HG02678 (cell line): ENCODE results near the gene KRTAP5-4.
"Not testable (repeated sequence)": the region's sequence is repeated elsewhere in the genome, so short reads cannot be mapped to it uniquely, and the experiment has no call there.

Source experiments
- ATAC-seq: cut with Tn5 transposase; IDR thresholded peaks from one replicate; pipeline ENCODE4 v1.9.1; 2021; ENCODE audit warnings: mild to moderate bottlenecking, moderate library complexity; ENCODE audit not compliant: unreplicated experiment

KRTAP5-4 gene

GRCh38 chr11:1639102-1639620, 17.2 kb upstream of the KRTAP5-4 start:
- ATAC-seq, result no peak

- ATAC-seq, result no peak
Measured at GRCh38 chr11:1638344-1638743, 16.4 kb upstream of the KRTAP5-4 start.

DNA sequence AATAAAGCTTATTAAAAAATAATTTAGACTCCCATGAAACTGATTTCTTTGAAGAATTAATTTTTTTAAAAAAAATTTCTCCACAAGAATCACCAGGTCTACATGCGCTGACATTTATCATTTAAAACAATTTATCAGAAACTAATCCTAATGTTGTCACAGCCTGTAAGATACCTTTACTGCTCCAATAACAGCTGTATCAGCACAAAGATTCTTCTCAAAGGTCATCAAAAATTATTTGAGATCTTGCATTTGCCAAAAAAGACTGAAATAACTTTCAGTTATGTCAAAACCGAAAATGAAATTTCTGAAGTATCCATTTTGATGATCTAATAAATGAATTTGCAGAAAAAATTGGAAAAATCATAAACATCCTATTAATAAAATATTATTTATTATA, 15.7 kb upstream of the KRTAP5-4 start:
- no peak for ATAC-seq

GRCh38 chr11:1636291-1636950, 14.5 kb upstream of the KRTAP5-4 start:
- ATAC-seq, result no peak

DNA sequence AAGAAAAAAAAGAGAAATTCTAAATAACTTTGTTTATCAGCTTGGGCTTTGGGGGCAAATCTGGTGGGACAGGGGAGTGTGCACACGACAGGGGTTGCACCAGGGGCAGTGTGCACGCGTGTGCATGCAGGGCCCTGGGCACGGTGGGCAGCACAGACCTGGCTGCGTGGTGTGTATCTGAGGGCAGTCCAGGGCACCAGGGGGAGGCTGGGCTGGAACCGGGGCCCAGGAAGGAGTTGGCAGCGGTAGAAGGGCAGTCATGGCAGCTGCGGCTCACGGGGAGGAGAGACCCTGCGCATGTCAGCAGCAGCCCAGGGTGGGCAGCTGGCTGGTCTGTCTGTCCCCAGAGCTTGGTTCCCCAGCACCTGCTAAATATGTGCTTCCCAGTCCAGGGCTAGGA, 11.9 kb upstream of the KRTAP5-4 start:
- no peak for ATAC-seq

GRCh38 chr11:1632053-1632714, 10.2 kb upstream of the KRTAP5-4 start:
- ATAC-seq, result no peak

GRCh38 chr11:1631066-1631568, 9.2 kb upstream of the KRTAP5-4 start:
- no peak for ATAC-seq

GRCh38 chr11:1630271-1630670, 8.3 kb upstream of the KRTAP5-4 start:
- no peak for ATAC-seq

- ATAC-seq, result no peak
Measured at GRCh38 chr11:1629326-1630185, 7.6 kb upstream of the KRTAP5-4 start, which contains the start of gene KRTAP5-5. TSS of gene KRTAP5-5 (plus strand) at chr11:1629775. CDS start at chr11:1629841, 66 bp downstream.

- ATAC-seq, result no peak
Measured at GRCh38 chr11:1628506-1629325, 6.8 kb upstream of the KRTAP5-4 start.

DNA sequence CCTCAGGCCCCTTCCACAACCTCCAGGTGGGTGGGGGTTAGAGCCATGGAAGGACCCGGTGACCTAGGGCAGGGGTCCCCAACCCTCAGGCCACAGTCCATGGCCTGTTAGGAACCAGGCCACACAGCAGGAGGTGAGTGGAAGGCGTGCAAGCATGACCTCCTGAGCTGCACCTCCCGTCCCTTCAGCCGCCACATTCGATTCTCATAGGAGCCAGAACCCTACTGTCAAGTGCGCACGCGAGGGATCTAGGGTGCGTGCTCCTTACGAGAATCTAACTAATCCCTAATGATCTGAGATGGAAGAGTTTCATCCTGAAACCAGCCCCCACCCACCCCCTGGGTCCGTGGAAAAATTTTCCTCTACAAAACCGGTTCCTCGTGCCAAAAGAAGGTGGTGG, 3.6 kb upstream of the KRTAP5-4 start:
- no peak for ATAC-seq

DNA sequence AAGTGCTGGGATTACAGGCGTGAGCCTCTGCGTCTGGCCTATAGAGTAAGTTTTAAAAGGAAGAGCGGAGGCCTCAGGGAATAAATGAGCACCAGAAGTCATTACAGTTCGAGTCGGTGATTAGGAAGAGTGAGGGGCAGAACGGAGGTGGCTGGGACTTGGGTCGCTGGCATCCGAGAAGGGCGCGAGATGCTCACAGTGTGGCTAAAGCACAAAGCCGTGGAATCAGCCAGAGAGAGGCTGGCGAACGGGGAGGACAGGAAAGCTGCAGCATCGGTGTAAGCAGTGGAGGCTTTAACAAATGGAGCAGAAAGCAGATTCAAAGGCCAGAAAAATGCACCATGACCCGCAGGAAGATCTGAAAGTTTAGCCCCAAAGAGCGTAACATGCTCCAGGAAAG, 2.7 kb upstream of the KRTAP5-4 start:
- no peak for ATAC-seq

DNA sequence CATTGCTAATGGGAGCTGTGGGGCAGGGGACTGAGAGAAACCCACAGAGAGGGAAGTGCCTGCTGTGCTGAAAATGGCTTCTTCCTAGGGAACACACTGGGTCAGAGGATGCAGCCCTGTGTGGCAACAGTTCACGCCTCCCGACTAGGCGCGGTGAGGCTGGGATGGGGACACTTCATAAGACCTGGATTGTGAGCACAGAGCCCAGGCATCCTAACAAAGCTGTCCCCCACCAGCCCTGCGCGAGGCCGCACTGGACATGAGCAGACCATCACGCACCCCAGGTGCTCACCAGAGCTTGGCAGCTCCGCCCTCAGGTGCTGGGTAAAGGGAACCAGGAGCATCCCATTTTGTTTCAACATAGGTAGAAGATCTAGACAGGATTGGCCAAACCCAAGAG, 1.8 kb upstream of the KRTAP5-4 start:
- no peak for ATAC-seq

DNA sequence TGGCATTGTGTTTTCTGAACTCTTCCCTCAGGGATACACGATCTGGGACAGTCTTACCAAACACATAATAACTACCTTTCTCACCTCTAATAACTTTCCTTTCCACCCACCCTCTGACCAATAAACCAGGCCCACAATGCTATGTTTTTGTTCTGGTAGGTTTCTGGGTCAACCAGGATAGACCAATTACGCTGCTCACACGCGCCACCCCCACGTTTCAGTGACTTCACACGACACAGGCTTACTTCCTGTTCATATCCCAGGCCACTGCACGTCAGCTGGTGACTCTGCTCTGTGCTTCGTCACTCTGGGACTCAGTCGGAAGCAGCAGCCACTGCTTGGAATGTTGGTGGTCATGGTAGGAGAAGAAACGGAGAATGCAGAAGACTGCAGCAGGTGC, 2.5 kb downstream of the KRTAP5-4 start:
- ATAC-seq, result no peak

- ATAC-seq, result no peak
Measured at GRCh38 chr11:1618231-1618630, 3.7 kb downstream of the KRTAP5-4 start.

DNA sequence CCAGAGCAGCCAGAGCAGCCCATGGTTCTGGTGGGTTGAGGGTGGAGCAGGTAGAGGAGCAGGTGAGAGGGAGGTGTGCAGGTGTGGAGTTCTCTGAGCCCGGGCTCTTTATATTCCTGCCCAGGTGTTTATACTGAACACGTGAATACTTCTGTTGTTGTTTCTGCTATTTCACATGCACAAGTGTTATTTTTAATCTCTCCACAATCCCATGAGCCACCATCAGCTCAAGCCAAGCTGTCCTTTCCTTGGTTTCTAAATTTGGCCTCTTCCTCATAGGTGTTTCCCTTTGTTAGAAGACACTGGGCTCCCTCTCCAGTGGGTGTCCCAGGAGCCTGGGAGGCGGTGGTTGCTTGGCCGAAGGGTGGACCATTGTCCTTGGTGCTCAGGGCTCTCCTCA, 13.6 kb downstream of the KRTAP5-4 start, which contains the start of gene KRTAP5-3:
KRTAP5-3 (minus strand) TSS at position 101 of the 400 bp plus-strand sequence; CDS start at position 23, 78 bp downstream.
- no peak for ATAC-seq

- not testable (repeated sequence) for ATAC-seq
Measured at GRCh38 chr11:1607901-1608300, 14.0 kb downstream of the KRTAP5-4 start.

DNA sequence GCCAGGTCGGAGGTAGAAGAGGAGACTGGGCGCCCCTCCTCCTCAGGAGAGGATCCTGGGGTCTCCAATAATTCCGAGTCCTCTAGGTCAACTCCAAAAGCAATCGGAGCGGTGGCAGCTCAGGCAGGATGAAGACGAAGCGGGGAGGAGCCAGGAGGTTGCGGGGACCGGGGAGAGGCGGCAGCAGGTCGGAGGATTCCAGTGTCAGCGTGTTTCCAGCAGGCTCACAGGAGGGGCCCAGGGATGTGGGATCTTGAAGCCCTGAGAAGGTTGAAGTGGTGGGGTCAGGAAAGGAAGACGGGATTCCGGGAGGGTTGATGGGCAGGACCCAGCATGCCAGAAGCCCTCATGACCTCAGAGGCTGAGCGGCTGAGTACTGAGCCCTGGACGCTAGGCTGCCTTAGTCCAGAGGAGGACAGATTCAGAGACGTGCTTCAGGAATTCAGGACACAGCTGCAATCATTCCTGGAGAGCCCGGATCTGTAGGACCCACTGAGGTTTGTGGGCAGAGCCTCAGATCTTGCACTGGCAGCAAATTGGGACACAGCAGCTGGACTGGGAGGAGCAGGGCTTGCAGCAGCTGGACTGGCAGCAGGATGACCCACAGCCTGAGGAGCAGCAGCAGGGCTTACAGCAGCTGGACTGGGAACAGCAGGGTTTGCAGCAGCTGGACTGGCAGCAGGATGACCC, 14.6 kb downstream of the KRTAP5-4 start:
- not testable (repeated sequence) for ATAC-seq

- ATAC-seq, result peak; percentile 91
Measured at GRCh38 chr11:1605923-1606322, 16.0 kb downstream of the KRTAP5-4 start.

GRCh38 chr11:1604711-1605110, 17.2 kb downstream of the KRTAP5-4 start:
- no peak for ATAC-seq
